Osteoblast (primary cell): Measurements from ENCODE around the gene C18orf32. TPM values are rescaled to one million over a fixed set of nuclear protein-coding genes. Genes with fewer than 3 reads are reported as not detected.

Experiments
- DNase-seq: peaks from one replicate; pipeline ENCODE4 v3.0.0; 2011; ENCODE audit warnings: low spot score, mixed read lengths; ENCODE audit not compliant: insufficient read length; ENCODE audit errors: missing footprints
- H2AFZ ChIP-seq: 2 replicates; pipeline ENCODE4 v1.6.0; 2011; ENCODE audit warnings: mild to moderate bottlenecking, low read length
- H3K27ac ChIP-seq: 2 replicates; pipeline ENCODE4 v1.5.1; 2011; ENCODE audit warnings: mild to moderate bottlenecking, low read depth, low read length, moderate library complexity
- H3K27me3 ChIP-seq: 2 replicates; pipeline ENCODE4 v1.6.0; 2012; ENCODE audit warnings: mild to moderate bottlenecking, control low read depth, inconsistent platforms, low read length, moderate library complexity; ENCODE audit not compliant: insufficient read depth
- H3K36me3 ChIP-seq: 2 replicates; pipeline ENCODE4 v1.5.1; 2011; ENCODE audit warnings: mild to moderate bottlenecking, low read length, control low read depth, moderate library complexity; ENCODE audit not compliant: insufficient read depth
- H3K4me1 ChIP-seq: 2 replicates; pipeline ENCODE4 v1.5.1; 2011; ENCODE audit warnings: mild to moderate bottlenecking, low read length, control low read depth, moderate library complexity; ENCODE audit not compliant: insufficient read depth
- H3K4me2 ChIP-seq: 2 replicates; pipeline ENCODE4 v1.6.0; 2011; ENCODE audit warnings: mild to moderate bottlenecking, low read length; ENCODE audit not compliant: insufficient read depth
- H3K4me3 ChIP-seq: fragments of 200-600 bp; sonication (generic); 3 replicates; pipeline ENCODE4 v1.5.1; 2012; ENCODE audit warnings: mild to moderate bottlenecking, low read length, inconsistent platforms; ENCODE audit not compliant: insufficient read depth
- H3K79me2 ChIP-seq: 2 replicates; pipeline ENCODE4 v1.6.0; 2012; ENCODE audit warnings: mild to moderate bottlenecking, low read length, control low read depth, inconsistent platforms; ENCODE audit not compliant: insufficient read depth
- H3K9me3 ChIP-seq: 2 replicates; pipeline ENCODE4 v1.5.1; 2011; ENCODE audit warnings: low read depth, low read length, control low read depth
- H4K20me1 ChIP-seq: 2 replicates; pipeline ENCODE4 v1.6.0; 2012; ENCODE audit warnings: mild to moderate bottlenecking, low read length, control low read depth; ENCODE audit not compliant: insufficient read depth
- total RNA-seq: library from RNA; depleted of rRNA; stranded (reverse); fragments of >200 nt; gene quantifications from 2 replicates; pipeline ENCODE4 v1.2.3, GENCODE V29; 2012
- TF ChIP-seq, protein P1 (sequence below): IDR thresholded peaks from 2 replicates; pipeline ENCODE4 v1.5.1; 2011; ENCODE audit warnings: mild to moderate bottlenecking, low read depth, low read length, moderate library complexity; ENCODE audit errors: extremely low read depth

C18orf32 gene
- 16.5 and 16.6 TPM in 2 replicates for total RNA-seq

DNA sequence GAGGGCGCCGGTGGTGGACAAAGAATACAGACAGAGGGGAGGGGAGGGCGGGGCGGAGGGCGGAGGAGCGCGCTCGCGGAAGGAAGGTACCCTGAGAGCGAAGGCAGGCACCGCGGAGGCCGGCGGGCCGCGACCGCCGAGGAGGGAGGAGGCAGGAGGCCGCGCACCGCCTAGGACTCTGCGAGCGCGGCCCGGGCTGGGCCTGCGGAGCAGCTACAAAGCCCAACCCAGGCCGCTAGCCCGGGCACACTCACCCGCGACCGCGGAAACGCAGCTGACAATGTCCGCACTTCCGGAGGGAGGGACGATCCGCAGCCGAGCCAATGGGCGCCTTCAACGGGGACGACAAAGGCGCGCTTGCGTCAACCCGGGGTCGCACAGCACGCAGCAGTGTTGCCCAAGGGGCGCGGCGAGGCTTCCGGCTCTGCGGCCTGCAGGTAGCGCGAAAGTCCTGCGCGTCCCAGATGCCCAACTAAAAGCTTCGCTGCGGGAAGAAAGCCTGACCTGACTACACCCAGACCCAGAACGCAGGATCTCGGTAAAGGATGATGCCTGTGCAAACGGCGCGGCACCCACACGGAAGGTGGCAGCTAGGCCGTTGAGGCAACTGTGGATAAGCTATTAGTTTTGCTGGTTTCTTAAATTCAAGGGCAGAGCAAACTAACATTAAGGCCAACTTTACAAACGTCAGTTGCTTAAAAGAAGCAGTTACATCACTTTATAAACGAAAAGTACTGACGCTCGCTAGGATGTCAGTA lies at the start of gene C18orf32:
C18orf32 (minus strand) TSS at position 282 of the 758 bp plus-strand sequence. CDS start 3,486 bp downstream, outside the sequence.
- peaks cover 55% of the 10 kb centered on the region for H3K36me3 ChIP-seq
- no peaks in the 10 kb centered on the region for H3K27me3 ChIP-seq
- no peaks in the 10 kb centered on the region for H3K9me3 ChIP-seq
- peak within 1 kb of the TSS; percentile 87 for H3K4me3 ChIP-seq
- DNase-seq: peak; percentile 98
- peak within 1 kb of the TSS; percentile 91 for H3K27ac ChIP-seq
- peak within 1 kb of the TSS; percentile 84 for H2AFZ ChIP-seq
- peaks cover 57% of the 10 kb centered on the region for H3K79me2 ChIP-seq
- TF ChIP-seq, protein P1, sequence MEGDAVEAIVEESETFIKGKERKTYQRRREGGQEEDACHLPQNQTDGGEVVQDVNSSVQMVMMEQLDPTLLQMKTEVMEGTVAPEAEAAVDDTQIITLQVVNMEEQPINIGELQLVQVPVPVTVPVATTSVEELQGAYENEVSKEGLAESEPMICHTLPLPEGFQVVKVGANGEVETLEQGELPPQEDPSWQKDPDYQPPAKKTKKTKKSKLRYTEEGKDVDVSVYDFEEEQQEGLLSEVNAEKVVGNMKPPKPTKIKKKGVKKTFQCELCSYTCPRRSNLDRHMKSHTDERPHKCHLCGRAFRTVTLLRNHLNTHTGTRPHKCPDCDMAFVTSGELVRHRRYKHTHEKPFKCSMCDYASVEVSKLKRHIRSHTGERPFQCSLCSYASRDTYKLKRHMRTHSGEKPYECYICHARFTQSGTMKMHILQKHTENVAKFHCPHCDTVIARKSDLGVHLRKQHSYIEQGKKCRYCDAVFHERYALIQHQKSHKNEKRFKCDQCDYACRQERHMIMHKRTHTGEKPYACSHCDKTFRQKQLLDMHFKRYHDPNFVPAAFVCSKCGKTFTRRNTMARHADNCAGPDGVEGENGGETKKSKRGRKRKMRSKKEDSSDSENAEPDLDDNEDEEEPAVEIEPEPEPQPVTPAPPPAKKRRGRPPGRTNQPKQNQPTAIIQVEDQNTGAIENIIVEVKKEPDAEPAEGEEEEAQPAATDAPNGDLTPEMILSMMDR: no peak
- peak within 1 kb of the TSS; percentile 93 for H3K4me2 ChIP-seq
- peaks cover 38% of the 10 kb centered on the region for H3K4me1 ChIP-seq
- H4K20me1 ChIP-seq: peaks cover 29% of the 10 kb centered on the region

DNA sequence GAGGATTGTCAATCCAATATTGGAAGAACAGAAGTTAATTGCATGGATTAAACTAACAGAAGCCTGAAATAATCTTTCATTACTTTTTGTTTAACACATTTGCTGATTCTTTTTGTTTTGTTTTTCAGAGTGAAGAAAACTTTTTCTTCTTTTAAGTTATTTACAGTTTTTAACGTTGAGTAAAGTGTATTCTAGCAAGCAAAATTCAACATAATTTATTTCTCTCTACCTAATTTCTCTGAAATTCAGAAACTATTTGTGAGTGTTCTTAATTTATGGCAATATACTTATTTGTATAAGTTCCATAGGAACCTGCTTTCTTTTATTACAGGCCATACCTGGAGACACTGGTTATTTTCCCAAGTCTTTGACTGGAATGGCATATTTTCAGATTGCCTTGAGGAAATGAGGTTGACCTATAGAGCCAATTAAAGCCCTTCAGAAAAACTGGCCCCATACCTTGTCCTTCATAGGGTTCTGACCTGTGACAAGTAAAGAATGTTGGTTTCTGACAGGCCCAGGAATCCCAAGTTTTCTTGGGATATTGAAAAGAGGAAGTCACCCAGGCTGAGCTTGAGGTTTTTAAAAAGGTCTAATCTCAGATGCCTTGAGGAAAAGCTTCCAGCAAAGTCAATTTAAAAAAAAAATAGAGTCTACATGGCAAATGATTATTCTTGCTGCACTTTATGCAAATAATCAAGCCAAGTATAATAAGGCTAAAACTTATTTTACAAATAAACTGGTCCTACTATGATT lies 48.0 kb upstream of the C18orf32 start:
- Histone ChIP-seq H4K20me1 (no peaks in the 10 kb centered on the region), H3K36me3 (no peaks in the 10 kb centered on the region), H3K9me3 (no peaks in the 10 kb centered on the region), H3K27ac (no peak overlapping the region), H3K4me2 (no peak overlapping the region), H3K4me1 (no peaks in the 10 kb centered on the region), H3K27me3 (no peaks in the 10 kb centered on the region), H3K4me3 (no peak overlapping the region), H2AFZ (no peak overlapping the region), H3K79me2 (no peaks in the 10 kb centered on the region)
- TF ChIP-seq, protein P1: no peak
- DNase-seq: no peak

DNA sequence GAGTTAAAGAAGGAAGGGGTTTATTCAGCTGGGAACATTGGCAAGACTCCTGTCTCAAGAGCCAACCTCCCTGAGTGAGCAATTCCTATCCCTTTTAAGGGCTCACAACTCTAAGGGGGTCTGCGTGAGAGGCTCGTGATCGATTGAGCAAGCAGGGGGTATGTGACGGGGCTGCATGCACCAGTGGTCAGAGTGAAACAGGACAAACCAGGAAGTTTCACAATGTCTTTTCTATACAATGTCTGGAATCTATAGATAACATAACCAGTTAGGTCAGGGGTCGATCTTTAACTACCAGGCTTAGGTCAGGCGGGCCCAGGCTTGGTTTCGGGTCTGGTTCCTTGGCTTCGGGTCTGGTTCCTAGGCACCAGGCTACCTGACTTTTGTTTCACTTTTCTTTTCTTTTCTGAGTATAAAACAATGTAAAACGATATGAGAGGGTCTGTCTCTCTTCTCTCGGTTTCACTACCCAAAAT lies 44.7 kb upstream of the C18orf32 start:
- no peaks in the 10 kb centered on the region for H3K79me2 ChIP-seq
- no peaks in the 10 kb centered on the region for H3K9me3 ChIP-seq
- H3K4me2 ChIP-seq: no peak overlapping the region
- H3K27me3 ChIP-seq: peaks cover 4% of the 10 kb centered on the region
- TF ChIP-seq, protein P1: no peak
- no peak for DNase-seq
- no peak overlapping the region for H3K4me3 ChIP-seq
- H3K27ac ChIP-seq: no peak overlapping the region
- no peaks in the 10 kb centered on the region for H4K20me1 ChIP-seq
- H3K36me3 ChIP-seq: no peaks in the 10 kb centered on the region
- no peak overlapping the region for H2AFZ ChIP-seq
- H3K4me1 ChIP-seq: no peaks in the 10 kb centered on the region

DNA sequence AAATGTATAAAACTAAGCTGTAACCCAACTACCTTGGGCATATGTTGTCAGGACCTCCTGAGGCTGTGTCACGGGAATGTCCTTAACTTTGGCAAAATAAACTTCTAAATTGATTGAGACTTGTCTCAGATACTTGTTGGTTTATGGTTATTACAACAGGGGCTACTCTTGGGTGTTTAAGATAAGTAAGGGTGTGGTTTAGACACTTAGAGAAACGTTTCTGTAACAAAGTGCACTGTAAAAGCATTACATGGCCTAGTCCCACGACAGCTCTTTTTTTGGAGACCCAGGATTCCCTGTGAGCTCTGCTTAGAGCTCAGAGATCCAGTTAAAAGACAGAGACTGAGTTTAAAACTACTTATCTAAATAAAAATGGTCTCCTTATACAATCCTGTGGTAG lies 42.6 kb upstream of the C18orf32 start:
- H3K79me2 ChIP-seq: no peaks in the 10 kb centered on the region
- H3K4me1 ChIP-seq: no peaks in the 10 kb centered on the region
- no peaks in the 10 kb centered on the region for H3K9me3 ChIP-seq
- no peak overlapping the region for H3K4me2 ChIP-seq
- H3K27ac ChIP-seq: no peak overlapping the region
- H3K4me3 ChIP-seq: no peak overlapping the region
- H2AFZ ChIP-seq: no peak overlapping the region
- peaks cover 4% of the 10 kb centered on the region for H3K27me3 ChIP-seq
- no peaks in the 10 kb centered on the region for H4K20me1 ChIP-seq
- no peak for DNase-seq
- no peaks in the 10 kb centered on the region for H3K36me3 ChIP-seq
- TF ChIP-seq, protein P1: no peak
